CD4-positive, alpha-beta T cell treated with Interleukin-21 for 1 hour (primary cell): Measurements from ENCODE around the gene PRM3.
A peak's percentile ranks its signal among the peaks of the same experiment; 100 is the strongest.

Experiments used
- DNase-seq: peaks from one replicate; pipeline ENCODE4 v3.0.0-alpha.2; 2020

Gene PRM3

GRCh38 chr16:11272921-11273720 lies at the start of gene PRM3:
PRM3 (minus strand) TSS chr16:11273629; CDS start chr16:11273595, 34 bp downstream.
- no peak for DNase-seq

- DNase-seq = no peak
Observed at GRCh38 chr16:11322823-11323222, 49.4 kb upstream of the PRM3 start.

GRCh38 chr16:11321662-11322061 lies 48.2 kb upstream of the PRM3 start:
- no peak for DNase-seq

- DNase-seq = no peak
Observed at GRCh38 chr16:11320170-11320569, 46.7 kb upstream of the PRM3 start.

GRCh38 chr16:11319529-11320146 lies 46.2 kb upstream of the PRM3 start:
- no peak for DNase-seq

- no peak for DNase-seq
Observed at GRCh38 chr16:11318817-11319216, 45.4 kb upstream of the PRM3 start.

GRCh38 chr16:11316331-11317015 lies 43.0 kb upstream of the PRM3 start:
- no peak for DNase-seq

GRCh38 chr16:11315510-11315909 lies 42.1 kb upstream of the PRM3 start:
- no peak for DNase-seq

GRCh38 chr16:11314309-11314894 lies 41.0 kb upstream of the PRM3 start:
- no peak for DNase-seq

- no peak for DNase-seq
Observed at GRCh38 chr16:11313493-11314308, 40.3 kb upstream of the PRM3 start.

GRCh38 chr16:11312718-11313492 lies 39.5 kb upstream of the PRM3 start:
- peak; percentile 52 for DNase-seq

GRCh38 chr16:11310997-11311561 lies 37.6 kb upstream of the PRM3 start:
- peak; percentile 53 for DNase-seq

- no peak for DNase-seq
Observed at GRCh38 chr16:11310634-11310977, 37.2 kb upstream of the PRM3 start.

- no peak for DNase-seq
Observed at GRCh38 chr16:11309895-11310633, 36.6 kb upstream of the PRM3 start.

- no peak for DNase-seq
Observed at GRCh38 chr16:11308493-11309283, 35.3 kb upstream of the PRM3 start.

GRCh38 chr16:11307639-11308492 lies 34.4 kb upstream of the PRM3 start:
- no peak for DNase-seq

GRCh38 chr16:11306997-11307638 lies 33.7 kb upstream of the PRM3 start:
- DNase-seq = no peak

GRCh38 chr16:11306381-11306780 lies 33.0 kb upstream of the PRM3 start:
- no peak for DNase-seq
